PC-3 (cell line): ENCODE measurements around the gene RAP1B. TPM values are rescaled to one million over a fixed set of nuclear protein-coding genes. Genes with fewer than 3 reads are reported as not detected.
A peak's percentile ranks its signal among the peaks of the same experiment; 100 is the strongest.

Experiments
- ATAC-seq: fragments of 200-7000 bp; cut with Tn5 transposase; 2 replicates; pipeline ENCODE4 v1.9.1; 2020; ENCODE audit warnings: mild to moderate bottlenecking, moderate library complexity
- Bru-seq: library from RNA; stranded (reverse); fragments of 400-500 nt; gene quantifications from one replicate; lab custom pipeline; 2021; lab: Mats Ljungman, UMichigan
- BruChase-seq, 2 experiments: library from RNA; stranded (reverse); fragments of 400-500 nt; gene quantifications; one replicate each; lab custom pipeline; 2021; lab: Mats Ljungman, UMichigan
- BruUV-seq: library from RNA; stranded (reverse); fragments of 400-500 nt; replicated peaks from 2 replicates; lab custom pipeline; 2021; lab: Mats Ljungman, UMichigan
- CTCF ChIA-PET: fragments of 300-600 bp; sonication (Branson Sonifier 250); formaldehyde crosslinking; loops from one replicate; lab custom pipeline; 2022; ENCODE audit warnings: antibody characterized with exemption; lab: Charles Lee
- POLR2A ChIA-PET: fragments of 300-600 bp; sonication (Branson Sonifier 250); formaldehyde crosslinking; loops from one replicate; lab custom pipeline; 2022; ENCODE audit warnings: antibody characterized with exemption; ENCODE audit not compliant: unreplicated experiment; lab: Charles Lee
- DNase-seq: peaks from one replicate; pipeline ENCODE4 v3.0.0-alpha.2; 2015
- H2AFZ ChIP-seq: fragments of 300-600 bp; sonication (generic); 2 replicates; pipeline ENCODE4 v1.6.0; 2016; ENCODE audit warnings: antibody characterized with exemption, low read length
- H3F3A ChIP-seq: fragments of 300-600 bp; sonication (generic); one replicate; pipeline ENCODE4 v1.6.0; 2017; ENCODE audit warnings: antibody characterized with exemption, low read length, control low read depth, mild to moderate bottlenecking; ENCODE audit not compliant: unreplicated experiment
- H3K27ac ChIP-seq: fragments of 300-600 bp; sonication (generic); 2 replicates; pipeline ENCODE4 v1.5.1; 2016; ENCODE audit warnings: mild to moderate bottlenecking, low read length
- H3K27me3 ChIP-seq: fragments of 300-600 bp; sonication (generic); 2 replicates; pipeline ENCODE4 v1.6.1; 2016; ENCODE audit warnings: low read length, mixed read lengths
- H3K36me3 ChIP-seq: fragments of 300-600 bp; sonication (generic); 2 replicates; pipeline ENCODE4 v1.6.1; 2016; ENCODE audit warnings: low read depth, mixed run types, low read length, mixed read lengths
- H3K4me1 ChIP-seq: fragments of 300-600 bp; sonication (generic); 2 replicates; pipeline ENCODE4 v1.5.1; 2016; ENCODE audit warnings: low read length; ENCODE audit not compliant: insufficient read depth
- H3K4me2 ChIP-seq: fragments of 300-600 bp; sonication (generic); 2 replicates; pipeline ENCODE4 v1.6.0; 2016; ENCODE audit warnings: low read length
- H3K4me3 ChIP-seq: fragments of 300-600 bp; sonication (generic); 2 replicates; pipeline ENCODE4 v1.5.1; 2016; ENCODE audit warnings: mild to moderate bottlenecking, low read length, mixed read lengths
- H3K79me2 ChIP-seq: fragments of 300-600 bp; sonication (generic); 2 replicates; pipeline ENCODE4 v1.6.1; 2017; ENCODE audit warnings: low read length, mixed read lengths
- H3K9ac ChIP-seq: fragments of 300-600 bp; sonication (generic); 2 replicates; pipeline ENCODE4 v1.6.0; 2016; ENCODE audit warnings: mild to moderate bottlenecking, low read length
- H3K9me2 ChIP-seq: fragments of 300-600 bp; sonication (generic); replicated peaks from 2 replicates; pipeline ENCODE4 v1.6.1; 2016; ENCODE audit warnings: mixed run types, low read length, mixed read lengths
- H3K9me3 ChIP-seq: fragments of 300-600 bp; sonication (generic); 2 replicates; pipeline ENCODE4 v1.6.1; 2016; ENCODE audit warnings: low read length, mixed read lengths
- H4K20me1 ChIP-seq: fragments of 300-600 bp; sonication (generic); 2 replicates; pipeline ENCODE4 v1.6.1; 2016; ENCODE audit warnings: low read length, mixed read lengths
- CTCF ChIP-seq: fragments of 300-600 bp; sonication (generic); conservative IDR thresholded peaks from 2 replicates; pipeline ENCODE4 v1.5.1; 2017; ENCODE audit warnings: antibody characterized with exemption, low read depth, mild to moderate bottlenecking, low read length
- EZH2 ChIP-seq: fragments of 300-600 bp; sonication (generic); IDR thresholded peaks from one replicate; pipeline ENCODE4 v1.6.1; 2017; ENCODE audit warnings: antibody characterized with exemption, mild to moderate bottlenecking, low read length; ENCODE audit not compliant: unreplicated experiment
- EZH2phosphoT487 ChIP-seq: fragments of 300-600 bp; sonication (generic); IDR thresholded peaks from 2 replicates; pipeline ENCODE4 v1.6.1; 2018; ENCODE audit warnings: mild to moderate bottlenecking, antibody characterized with exemption, low read length, borderline replicate concordance
- intact Hi-C: fragments of 100-400 bp; cut with micrococcal nuclease; formaldehyde crosslinking; loops from 2 replicates; pipeline ENCODE4 v1.9.0; 2023
- long read RNA-seq: library from polyadenylated mRNA; unstranded; transcript quantifications from one replicate; pipeline ENCODE4 v2.0.0, GENCODE V29; 2021; ENCODE audit not compliant: unreplicated experiment
- total RNA-seq: library from RNA; depleted of rRNA; stranded (reverse); fragments of >200 nt; gene quantifications from 2 replicates; pipeline ENCODE4 v1.2.3, GENCODE V29; 2014; rRNA removed

Gene RAP1B
- total RNA-seq (98.0 and 103 TPM in 2 replicates), Bru-seq, nascent RNA (percentile 94 among the genes with signal in this experiment), BruChase-seq, experiment 1, labeled RNA remaining after a 6-hour chase (percentile 92 among the genes with signal in this experiment), BruChase-seq, experiment 2, labeled RNA remaining after a 2-hour chase (percentile 94 among the genes with signal in this experiment)
- long read RNA-seq, full-length matches to known transcripts: 170 of 219 reads
- long read RNA-seq, partial matches to known transcripts: 7 of 219 reads
- long read RNA-seq, other reads (novel, unspliced or antisense): 42 of 219 reads

GRCh38 chr12:68610370-68611093 is at the start of gene RAP1B:
Gene RAP1B (plus strand): TSS chr12:68610899. CDS start chr12:68648725, 37,826 bp downstream.
- ATAC-seq (peak; percentile 86), DNase-seq (peak; percentile 92)
- POLR2A ChIA-PET: interaction anchor here (0.5 to 1.9 kb wide), 6 partner anchors 8 to 175 kb away, joined by 3 to 13 read pairs (median 4); no protein-coding TSS in a partner anchor
- TF ChIP-seq CTCF (no peak), EZH2 (no peak), EZH2phosphoT487 (no peak)
- Histone ChIP-seq H4K20me1 (peaks cover 40% of the 10 kb centered on the region), H3K79me2 (peaks cover 43% of the 10 kb centered on the region), H3K9ac (peak within 1 kb of the TSS; percentile 88), H3K27ac (peak within 1 kb of the TSS; percentile 57), H3K27me3 (no peaks in the 10 kb centered on the region), H3F3A (no peaks in the 10 kb centered on the region), H3K9me2 (no peaks in the 10 kb centered on the region), H3K4me1 (peaks cover 38% of the 10 kb centered on the region), H3K9me3 (no peaks in the 10 kb centered on the region), H3K4me2 (peak within 1 kb of the TSS; percentile 91), H2AFZ (peak within 1 kb of the TSS; percentile 85), H3K4me3 (peak within 1 kb of the TSS; percentile 91), H3K36me3 (peaks cover 4% of the 10 kb centered on the region; the same call in 1 of the 2 replicates)
- CTCF ChIA-PET: interaction anchor here (0.5 kb wide), 1 partner anchor 120 kb away, joined by 10 read pairs; no protein-coding TSS in a partner anchor
- intact Hi-C loops: loop anchor here (1.0 to 5.0 kb wide), 5 partner anchors 25 to 278 kb away; partner anchors contain the start of genes MDM1, MDM2 and NUP107
- no TSS peak for BruUV-seq

- Histone ChIP-seq H3K4me1 (peaks cover 26% of the 10 kb centered on the region), H3K79me2 (no peaks in the 10 kb centered on the region), H3F3A (no peaks in the 10 kb centered on the region), H3K9me3 (no peaks in the 10 kb centered on the region), H3K9ac (no peak overlapping the region), H3K9me2 (no peaks in the 10 kb centered on the region), H4K20me1 (no peaks in the 10 kb centered on the region), H3K27me3 (no peaks in the 10 kb centered on the region), H3K4me2 (no peak overlapping the region), H3K4me3 (no peak overlapping the region), H2AFZ (no peak overlapping the region), H3K36me3 (no peaks in the 10 kb centered on the region), H3K27ac (no peak overlapping the region)
- DNase-seq: no peak
- ChIA-PET POLR2A (no interaction called here), CTCF (no interaction called here)
- intact Hi-C loops: loop anchor here (10.0 kb wide), 1 partner anchor 493 kb away; no protein-coding TSS in a partner anchor
- TF ChIP-seq EZH2 (no peak), EZH2phosphoT487 (no peak), CTCF (no peak)
- no peak for ATAC-seq
- no TSS peak for BruUV-seq
Observed at GRCh38 chr12:68561830-68562229, 48.9 kb upstream of the RAP1B start.
